ENCODE data around the gene ALPK3.

GRCh38 chr15:84829428-84829827 is 12.3 kb downstream of the ALPK3 start:
- TF ChIP-seq, protein P1, sequence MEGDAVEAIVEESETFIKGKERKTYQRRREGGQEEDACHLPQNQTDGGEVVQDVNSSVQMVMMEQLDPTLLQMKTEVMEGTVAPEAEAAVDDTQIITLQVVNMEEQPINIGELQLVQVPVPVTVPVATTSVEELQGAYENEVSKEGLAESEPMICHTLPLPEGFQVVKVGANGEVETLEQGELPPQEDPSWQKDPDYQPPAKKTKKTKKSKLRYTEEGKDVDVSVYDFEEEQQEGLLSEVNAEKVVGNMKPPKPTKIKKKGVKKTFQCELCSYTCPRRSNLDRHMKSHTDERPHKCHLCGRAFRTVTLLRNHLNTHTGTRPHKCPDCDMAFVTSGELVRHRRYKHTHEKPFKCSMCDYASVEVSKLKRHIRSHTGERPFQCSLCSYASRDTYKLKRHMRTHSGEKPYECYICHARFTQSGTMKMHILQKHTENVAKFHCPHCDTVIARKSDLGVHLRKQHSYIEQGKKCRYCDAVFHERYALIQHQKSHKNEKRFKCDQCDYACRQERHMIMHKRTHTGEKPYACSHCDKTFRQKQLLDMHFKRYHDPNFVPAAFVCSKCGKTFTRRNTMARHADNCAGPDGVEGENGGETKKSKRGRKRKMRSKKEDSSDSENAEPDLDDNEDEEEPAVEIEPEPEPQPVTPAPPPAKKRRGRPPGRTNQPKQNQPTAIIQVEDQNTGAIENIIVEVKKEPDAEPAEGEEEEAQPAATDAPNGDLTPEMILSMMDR (IDR thresholded peaks at IDR 0.05 in 2 of 3, conservative IDR thresholded peaks at IDR 0.05 in 1 of 3; ENCODE audit: borderline replicate concordance in 1 of 3, insufficient read depth in 1 of 3, low read depth in 2 of 3, low read length in 2 of 3) = no peak
- TF ChIP-seq POLR2AphosphoS5 (IDR thresholded peaks at IDR 0.05; ENCODE audit: low read depth, low read length) = no peak
- TF ChIP-seq EGR1 (IDR thresholded peaks at IDR 0.05; ENCODE audit: low read depth) = no peak
- no peak for TF ChIP-seq ZNF274 (IDR thresholded peaks at IDR 0.05; ENCODE audit: low read depth, low read length)
